Measurements from ENCODE around the gene FARP2.

GRCh38 chr2:241459520-241459919 lies 103.4 kb downstream of the FARP2 start:
- TF ChIP-seq POLR2AphosphoS5 (IDR thresholded peaks at IDR 0.05; ENCODE audit: low read depth, low read length): no peak
- no peak for TF ChIP-seq USF1 (IDR thresholded peaks at IDR 0.05; ENCODE audit: borderline replicate concordance, low read depth)
